Head of caudate nucleus (tissue), 42 donors: ENCODE data around the gene LEMD2.

Source experiments
- DNase-seq, 42 donors: peaks; one replicate each; pipeline versions ENCODE4 v3.0.0 to v3.0.0-alpha.2; 2020 to 2021; ENCODE audit warnings: mixed read lengths in 7 of 42
- intact Hi-C: fragments of 100-400 bp; cut with DNase I; formaldehyde crosslinking; loops from one replicate; pipeline ENCODE4 v1.15.0; 2022

Gene LEMD2

GRCh38 chr6:33820784-33821520, 32.0 kb upstream of the LEMD2 start:
- no peak for DNase-seq
- intact Hi-C loops = no loop called here

- intact Hi-C loops = no loop called here
Observed at GRCh38 chr6:33820243-33820642, 31.3 kb upstream of the LEMD2 start.

DNA sequence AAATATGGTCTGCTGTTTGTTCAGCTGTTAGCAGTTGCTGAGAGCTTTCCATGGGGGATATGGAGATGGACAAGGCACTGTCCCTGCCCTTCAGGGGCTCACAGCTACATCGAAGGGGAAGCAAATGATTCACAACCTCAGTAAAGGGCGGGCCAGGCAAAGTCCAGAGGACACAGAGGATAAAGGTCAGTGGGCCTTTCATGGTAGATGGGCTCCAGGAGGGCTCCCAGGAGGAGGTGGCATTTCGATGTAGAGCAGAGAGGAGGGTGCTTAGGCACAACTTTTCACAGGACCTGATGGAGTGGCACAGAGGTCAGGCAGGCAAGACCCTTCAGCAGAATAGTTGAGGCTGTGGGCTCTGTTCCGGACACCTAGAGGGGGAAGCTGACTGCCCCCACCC, 30.1 kb upstream of the LEMD2 start:
- no peak for DNase-seq
- intact Hi-C loops = no loop called here

More at GRCh38 chr6:33820243-33820642, 31.3 kb upstream of the LEMD2 start:
- peak in 1 of 42 donors; percentile 10 for DNase-seq

DNA sequence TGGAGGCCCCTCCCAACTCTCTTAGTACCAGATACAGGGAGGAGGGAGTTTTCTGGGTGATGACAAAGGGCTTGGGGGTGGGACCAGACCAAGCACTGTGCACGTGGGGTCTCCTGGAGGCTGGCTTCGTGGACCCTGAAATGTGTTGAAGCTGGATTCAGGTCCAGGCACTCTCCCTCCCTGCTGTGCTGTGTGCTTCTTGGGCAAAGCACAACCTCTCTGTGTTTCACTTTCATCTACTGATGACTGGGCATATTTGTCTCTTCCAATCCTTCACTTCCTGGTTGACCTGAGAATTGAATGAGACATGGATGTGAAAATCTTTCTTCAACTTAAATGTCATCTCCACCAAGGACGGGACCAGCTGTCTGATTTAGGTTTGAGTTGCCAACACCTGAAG, 29.4 kb upstream of the LEMD2 start:
- no peak for DNase-seq

GRCh38 chr6:33817489-33817888, 28.6 kb upstream of the LEMD2 start:
- no peak for DNase-seq
- intact Hi-C loops = no loop called here

More for the DNA sequence above, 29.4 kb upstream of the LEMD2 start:
- intact Hi-C loops = no loop called here

GRCh38 chr6:33816911-33817310, 28.0 kb upstream of the LEMD2 start:
- DNase-seq = no peak

DNA sequence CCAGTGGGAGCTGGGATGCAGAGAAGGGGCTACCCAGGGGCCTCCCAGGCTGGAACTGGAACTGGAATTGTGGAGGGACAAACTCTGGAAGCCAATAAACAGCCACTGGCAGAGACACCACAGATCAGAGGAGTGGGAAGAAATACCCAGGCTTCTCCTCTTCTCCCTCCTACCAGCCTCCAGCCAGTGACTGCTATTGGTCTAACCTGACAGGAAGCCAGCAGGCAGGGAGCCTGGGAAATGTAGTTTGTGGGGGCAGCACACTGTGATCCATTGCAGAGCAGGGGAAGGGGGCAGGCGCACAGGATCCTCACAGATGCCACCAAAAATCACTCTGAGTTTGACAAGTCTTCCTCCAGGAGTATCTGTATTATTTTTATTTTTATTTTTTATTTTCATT, 26.9 kb upstream of the LEMD2 start:
- DNase-seq = peak in 36 of 42 donors; percentile 22 to 82 (median 50)
- intact Hi-C loops = no loop called here

More at GRCh38 chr6:33816911-33817310, 28.0 kb upstream of the LEMD2 start:
- intact Hi-C loops = no loop called here

- no peak for DNase-seq
- intact Hi-C loops = no loop called here
Observed at GRCh38 chr6:33813990-33814985, 25.4 kb upstream of the LEMD2 start.

GRCh38 chr6:33813246-33813904, 24.4 kb upstream of the LEMD2 start:
- DNase-seq = no peak
- intact Hi-C loops = no loop called here

GRCh38 chr6:33812669-33813068, 23.7 kb upstream of the LEMD2 start:
- peak in 17 of 42 donors; percentile 7 to 59 (median 22) for DNase-seq
- intact Hi-C loops = no loop called here

DNA sequence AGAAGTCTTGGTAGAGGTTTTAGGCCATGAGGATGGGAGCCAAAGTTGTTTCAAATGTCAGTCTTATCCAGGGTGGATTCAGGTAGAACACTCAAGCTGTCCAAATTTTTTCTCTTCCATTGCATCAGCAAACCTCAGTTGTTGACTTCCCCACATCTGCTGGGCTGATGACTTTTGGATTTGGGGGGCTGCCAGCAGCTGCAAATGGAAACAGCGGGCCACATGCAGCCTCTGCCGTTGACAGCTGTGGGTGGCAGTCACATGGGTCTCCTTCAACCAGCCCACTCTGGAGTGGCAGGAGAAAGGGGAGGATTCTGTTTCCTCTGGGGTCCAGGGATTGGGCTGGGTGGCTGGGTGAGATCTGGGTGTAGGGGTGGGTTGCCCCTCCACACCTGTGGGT, 20.7 kb upstream of the LEMD2 start:
- intact Hi-C loops = no loop called here
- peak in 14 of 42 donors; percentile 16 to 55 (median 28) for DNase-seq

DNA sequence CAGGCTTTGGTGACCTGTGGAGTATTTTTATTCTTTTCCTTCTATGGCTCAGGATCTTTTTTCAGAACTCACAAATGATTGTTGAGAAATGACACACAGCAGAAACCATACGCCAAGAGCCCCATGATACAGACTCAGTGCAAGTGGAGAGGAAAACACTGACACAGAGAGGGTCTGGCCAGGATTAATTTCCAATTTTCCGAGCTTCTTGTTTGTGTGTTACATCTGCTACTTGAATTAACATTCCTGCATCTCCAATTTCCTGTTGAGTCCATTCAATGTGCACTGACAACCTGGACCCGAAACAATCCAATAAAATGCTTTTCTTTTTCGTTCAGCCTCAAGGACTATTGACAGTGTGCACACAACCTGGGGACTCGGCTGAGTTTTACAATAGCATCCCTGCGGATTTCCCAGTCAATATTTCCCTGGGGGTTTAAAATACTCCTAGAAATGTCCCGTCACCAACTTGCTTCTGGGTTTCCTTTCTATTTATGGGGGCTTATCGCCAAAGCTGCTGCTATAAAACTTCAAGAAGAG, 19.8 kb upstream of the LEMD2 start:
- intact Hi-C loops = no loop called here

DNA sequence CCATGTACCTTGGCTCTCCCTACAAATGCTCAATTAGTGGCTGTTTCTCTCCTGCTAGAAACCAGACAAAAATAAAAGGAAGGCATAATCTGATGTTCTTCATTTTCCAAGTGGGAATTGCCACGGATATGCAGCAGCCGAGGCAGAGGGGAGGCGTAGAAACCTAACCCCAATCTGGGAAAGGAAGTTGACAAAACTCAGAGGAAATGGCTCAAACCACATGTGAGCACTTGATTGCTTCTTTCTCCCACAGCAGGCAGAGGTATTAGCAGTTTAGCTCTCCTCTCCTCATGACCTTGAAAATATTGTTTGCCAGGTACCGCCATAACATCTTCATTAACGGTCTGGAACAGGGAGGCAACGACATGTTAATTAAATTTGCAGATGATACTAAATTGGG, 18.7 kb upstream of the LEMD2 start:
- intact Hi-C loops = no loop called here
- DNase-seq = no peak

More for the DNA sequence above, 19.8 kb upstream of the LEMD2 start:
- DNase-seq = no peak

DNA sequence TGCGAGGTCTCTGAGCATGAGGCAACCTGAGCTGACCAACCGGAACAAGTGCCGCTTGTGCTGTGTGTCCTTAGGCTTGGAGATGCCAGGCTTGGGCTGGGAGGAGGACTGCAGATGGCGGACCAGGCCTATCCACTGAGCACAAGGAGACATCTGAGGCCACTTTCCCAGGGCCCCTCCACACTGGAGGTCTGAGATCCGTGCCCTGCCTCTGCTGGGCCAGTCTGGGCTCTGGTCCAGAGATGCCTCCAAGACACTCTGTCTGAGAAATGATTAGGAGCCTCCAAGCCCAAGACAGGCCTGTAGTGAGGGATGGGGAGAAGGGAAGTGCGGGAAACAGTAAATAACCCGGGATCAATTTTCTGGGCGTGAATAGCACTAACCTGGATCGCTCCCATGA, 17.9 kb upstream of the LEMD2 start:
- no peak for DNase-seq
- intact Hi-C loops = no loop called here

- no peak for DNase-seq
- intact Hi-C loops = no loop called here
Observed at GRCh38 chr6:33803571-33804053, 14.7 kb upstream of the LEMD2 start, which contains the start of gene MLN. TSS of gene MLN (minus strand) at chr6:33804003. CDS start at chr6:33801163, 2,840 bp downstream.

GRCh38 chr6:33802186-33802958, 13.4 kb upstream of the LEMD2 start:
- intact Hi-C loops = no loop called here
- DNase-seq = no peak

GRCh38 chr6:33801611-33802010, 12.7 kb upstream of the LEMD2 start:
- DNase-seq = no peak
- intact Hi-C loops = no loop called here

DNA sequence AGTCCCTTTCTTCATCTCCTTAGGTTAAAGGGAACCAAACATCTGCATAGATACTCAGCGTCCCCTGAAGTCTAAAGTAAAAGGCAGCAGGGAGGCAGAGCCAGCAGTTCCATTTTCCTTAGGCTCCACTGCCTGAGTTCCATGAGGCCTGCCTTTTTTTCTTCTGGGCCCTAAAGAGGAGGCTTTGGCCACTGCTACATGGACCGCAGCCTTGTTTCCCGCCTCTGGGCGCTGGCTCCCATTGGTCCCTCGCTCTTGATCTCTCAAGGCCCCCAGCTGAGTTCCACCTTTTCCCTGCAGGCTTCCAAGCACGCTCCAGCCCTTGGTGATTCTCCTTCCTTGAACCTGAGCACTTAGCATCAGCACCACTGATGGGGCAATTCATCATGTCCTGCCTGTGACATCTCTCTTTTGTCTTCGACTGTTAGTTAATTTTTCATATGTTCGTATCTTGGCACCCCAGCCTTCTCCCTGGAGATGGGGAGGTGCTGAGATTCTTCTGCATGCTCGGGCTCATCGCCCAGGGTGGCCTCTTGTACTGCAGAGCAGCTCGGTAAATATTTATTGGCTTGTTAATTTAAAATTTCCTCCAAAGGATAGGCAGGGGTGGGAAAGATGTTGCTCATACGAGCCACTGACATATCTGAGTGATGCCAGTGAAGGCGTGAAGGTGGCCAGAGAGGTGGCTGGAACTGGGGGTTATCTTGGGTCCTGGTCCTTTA, 11.5 kb upstream of the LEMD2 start:
- DNase-seq = no peak

More for the DNA sequence above, 11.5 kb upstream of the LEMD2 start:
- intact Hi-C loops = no loop called here
